Loucy (cell line): Measurements from ENCODE around the gene MTX2.

Experiments
- CTCF ChIP-seq: fragments of 200-600 bp; sonication (generic); conservative IDR thresholded peaks from 2 replicates; pipeline ENCODE4 v1.5.1; 2014; ENCODE audit warnings: mild to moderate bottlenecking, antibody characterized with exemption, low read length
- EZH2phosphoT487 ChIP-seq: fragments of 200-600 bp; IDR thresholded peaks from 2 replicates; pipeline ENCODE4 v1.6.1; 2018; ENCODE audit warnings: antibody characterized with exemption, mild to moderate bottlenecking, moderate library complexity, borderline replicate concordance

- TF ChIP-seq CTCF, result no peak
- no peak for TF ChIP-seq EZH2phosphoT487
These were observed 62.4 kb downstream of the MTX2 start for GRCh38 chr2:176331646-176332045.
